HG03064 (cell line): ENCODE data around the gene HTRA3.
"Not testable (repeated sequence)": the region's sequence is repeated elsewhere in the genome, so short reads cannot be mapped to it uniquely, and the experiment has no call there.

ENCODE experiments used
- ATAC-seq: cut with Tn5 transposase; IDR thresholded peaks from one replicate; pipeline ENCODE4 v1.9.1; 2021; ENCODE audit warnings: low read depth; ENCODE audit not compliant: unreplicated experiment

HTRA3 gene

GRCh38 chr4:8336412-8337075 is 67.0 kb downstream of the HTRA3 start:
- ATAC-seq: no peak

GRCh38 chr4:8338351-8338961 is 68.9 kb downstream of the HTRA3 start:
- no peak for ATAC-seq

- ATAC-seq: no peak
These were observed 71.3 kb downstream of the HTRA3 start for GRCh38 chr4:8340781-8341241.

- not testable (repeated sequence) for ATAC-seq
These were observed 71.7 kb downstream of the HTRA3 start for GRCh38 chr4:8341281-8341680.

- no peak for ATAC-seq
These were observed 72.1 kb downstream of the HTRA3 start for GRCh38 chr4:8341691-8342090.

- no peak for ATAC-seq
These were observed 73.2 kb downstream of the HTRA3 start for GRCh38 chr4:8342651-8343261.

- ATAC-seq: no peak
These were observed 73.9 kb downstream of the HTRA3 start for GRCh38 chr4:8343262-8343966.

GRCh38 chr4:8343967-8344331 is 74.4 kb downstream of the HTRA3 start:
- ATAC-seq: no peak

- no peak for ATAC-seq
These were observed 74.8 kb downstream of the HTRA3 start for GRCh38 chr4:8344377-8344776.

- no peak for ATAC-seq
These were observed 75.7 kb downstream of the HTRA3 start for GRCh38 chr4:8345053-8345945.

GRCh38 chr4:8345946-8346814 is 76.6 kb downstream of the HTRA3 start:
- no peak for ATAC-seq

- ATAC-seq: no peak
These were observed 77.5 kb downstream of the HTRA3 start for GRCh38 chr4:8346838-8347605.

- no peak for ATAC-seq
These were observed 78.1 kb downstream of the HTRA3 start for GRCh38 chr4:8347660-8348059.

GRCh38 chr4:8348071-8348470 is 78.5 kb downstream of the HTRA3 start:
- no peak for ATAC-seq

- not testable (repeated sequence) for ATAC-seq
These were observed 79.7 kb downstream of the HTRA3 start for GRCh38 chr4:8349236-8349635.

GRCh38 chr4:8349664-8350236 is 80.2 kb downstream of the HTRA3 start:
- ATAC-seq: no peak

- no peak for ATAC-seq
These were observed 80.8 kb downstream of the HTRA3 start for GRCh38 chr4:8350352-8350751.

- ATAC-seq: no peak
These were observed 81.4 kb downstream of the HTRA3 start for GRCh38 chr4:8350841-8351461.
